GM06990 (cell line): Measurements from ENCODE around the gene ATRIP.

Experiments used
- DNase-seq: peaks from one replicate; pipeline ENCODE4 v3.0.0-alpha.2; 2011; ENCODE audit not compliant: insufficient read length; ENCODE audit errors: extremely low read depth
- H3K27me3 ChIP-seq: replicated peaks from 2 replicates; pipeline ENCODE4 v1.6.0; 2011; ENCODE audit warnings: low read length; ENCODE audit not compliant: control insufficient read depth, insufficient read depth
- H3K36me3 ChIP-seq: 2 replicates; pipeline ENCODE4 v1.5.1; 2011; ENCODE audit warnings: low read length; ENCODE audit not compliant: control insufficient read depth, insufficient read depth
- H3K4me3 ChIP-seq: replicated peaks from 2 replicates; pipeline ENCODE4 v1.5.1; 2011; ENCODE audit warnings: low read depth, mild to moderate bottlenecking, control low read depth, low read length
- CTCF ChIP-seq: IDR thresholded peaks from 2 replicates; pipeline ENCODE4 v1.5.1; 2011; ENCODE audit warnings: low read length, control low read depth, mild to moderate bottlenecking, inconsistent platforms; ENCODE audit not compliant: insufficient read depth, poor library complexity, severe bottlenecking

Gene ATRIP

GRCh38 chr3:48507256-48508061 lies 60.9 kb downstream of the ATRIP start:
- DNase-seq, result peak; percentile 35
- Histone ChIP-seq H3K27me3 (0 out of 2 replicates have a peak, but pooled peaks cover 1% of the 10 kb centered on the region), H3K36me3 (no peaks in the 10 kb centered on the region), H3K4me3 (no peak overlapping the region)
- TF ChIP-seq CTCF, result peak; percentile 86

DNA sequence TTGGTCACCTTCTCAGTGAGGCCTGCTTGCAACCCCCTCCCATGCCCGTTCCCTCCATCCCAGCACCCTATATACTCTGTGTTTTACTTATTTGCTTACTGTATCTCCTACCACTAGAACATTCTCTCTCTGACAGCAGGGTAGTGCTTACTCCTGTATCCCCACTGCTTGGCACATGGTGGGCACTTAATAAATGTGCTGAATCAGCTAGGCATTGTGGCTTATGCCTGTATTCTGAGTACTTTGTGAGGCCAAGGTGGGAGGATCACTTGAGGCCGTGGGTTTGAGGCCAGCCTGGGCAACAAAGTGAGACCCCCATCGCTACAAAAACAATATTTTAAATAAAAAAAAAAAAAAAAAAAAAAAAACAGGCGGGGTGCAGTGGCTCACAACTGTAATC lies 65.0 kb downstream of the ATRIP start:
- Histone ChIP-seq H3K36me3 (no peaks in the 10 kb centered on the region), H3K27me3 (0 out of 2 replicates have a peak, but pooled peaks cover 1% of the 10 kb centered on the region), H3K4me3 (no peak overlapping the region)
- DNase-seq, result no peak
- TF ChIP-seq CTCF, result no peak

- Histone ChIP-seq H3K4me3 (no peak overlapping the region), H3K27me3 (peaks cover 1% of the 10 kb centered on the region), H3K36me3 (no peaks in the 10 kb centered on the region; the same call in 1 of the 2 replicates)
- TF ChIP-seq CTCF, result no peak
- no peak for DNase-seq
Measured at GRCh38 chr3:48514431-48515227, 68.1 kb downstream of the ATRIP start.
